Karpas-422 (cell line): Measurements from ENCODE around the gene TAF4B. TPM values are rescaled to one million over a fixed set of nuclear protein-coding genes. Genes with fewer than 3 reads are reported as not detected.

Experiments
- DNase-seq: peaks from one replicate; pipeline ENCODE4 v3.0.0-alpha.2; 2015
- H2AFZ ChIP-seq: fragments of 200-600 bp; sonication (generic); 2 replicates; pipeline ENCODE4 v1.6.1; 2014; ENCODE audit warnings: antibody characterized with exemption, low read length, mixed read lengths
- H3K27ac ChIP-seq: fragments of 200-600 bp; sonication (generic); 2 replicates; pipeline ENCODE4 v1.5.1; 2014; ENCODE audit warnings: mild to moderate bottlenecking, low read length, moderate library complexity
- H3K27me3 ChIP-seq: fragments of 200-600 bp; sonication (generic); 2 replicates; pipeline ENCODE4 v1.6.1; 2014; ENCODE audit warnings: low read length, mixed read lengths
- H3K36me3 ChIP-seq: fragments of 200-600 bp; sonication (generic); 2 replicates; pipeline ENCODE4 v1.6.1; 2014; ENCODE audit warnings: low read length, mixed read lengths; ENCODE audit not compliant: insufficient read depth
- H3K4me1 ChIP-seq: fragments of 200-600 bp; sonication (generic); 2 replicates; pipeline ENCODE4 v1.6.1; 2014; ENCODE audit warnings: mild to moderate bottlenecking, low read length, mixed read lengths
- H3K4me2 ChIP-seq: fragments of 200-600 bp; sonication (generic); 2 replicates; pipeline ENCODE4 v1.6.1; 2014; ENCODE audit warnings: low read length, low read depth, mild to moderate bottlenecking; ENCODE audit not compliant: poor library complexity, severe bottlenecking
- H3K4me3 ChIP-seq: fragments of 200-600 bp; sonication (generic); 2 replicates; pipeline ENCODE4 v1.5.1; 2014; ENCODE audit warnings: mild to moderate bottlenecking, antibody characterized with exemption, low read length, mixed read lengths
- H3K79me2 ChIP-seq: fragments of 200-600 bp; sonication (generic); 2 replicates; pipeline ENCODE4 v1.6.1; 2014; ENCODE audit warnings: mild to moderate bottlenecking, low read length, mixed read lengths
- H3K9ac ChIP-seq: fragments of 200-600 bp; sonication (generic); 2 replicates; pipeline ENCODE4 v1.6.0; 2014; ENCODE audit warnings: low read length
- H3K9me2 ChIP-seq: fragments of 200-600 bp; sonication (generic), shearing (Covaris generic); replicated peaks from 2 replicates; pipeline ENCODE4 v1.6.0; 2014; ENCODE audit warnings: mild to moderate bottlenecking, low read length, moderate library complexity; ENCODE audit not compliant: insufficient read depth
- H3K9me3 ChIP-seq: fragments of 300-700, 200-600 bp; sonication (generic); 2 replicates; pipeline ENCODE4 v1.6.1; 2014; ENCODE audit warnings: low read length, mixed read lengths
- H4K20me1 ChIP-seq: fragments of 200-600 bp; sonication (generic); 2 replicates; pipeline ENCODE4 v1.6.1; 2014; ENCODE audit warnings: mild to moderate bottlenecking, antibody characterized with exemption, low read length, low read depth; ENCODE audit not compliant: insufficient read depth
- total RNA-seq: library from RNA; depleted of rRNA; stranded (reverse); fragments of >200 nt; shearing (Covaris generic); gene quantifications from 2 replicates; pipeline ENCODE4 v1.2.3, GENCODE V29; 2014; ENCODE audit warnings: low replicate concordance

The TAF4B gene
- total RNA-seq, 1 experiment from 2014 or later, result 71.1 TPM

- no peaks in the 10 kb centered on the region for H4K20me1 ChIP-seq
- H3K36me3 ChIP-seq, result no peaks in the 10 kb centered on the region
- H2AFZ ChIP-seq, result no peak overlapping the region
- no peak for DNase-seq
- H3K4me1 ChIP-seq, result peaks cover 6% of the 10 kb centered on the region
- no peak overlapping the region for H3K27ac ChIP-seq
- no peaks in the 10 kb centered on the region for H3K9me3 ChIP-seq
- H3K9ac ChIP-seq, result no peak overlapping the region
- H3K4me3 ChIP-seq, result no peak overlapping the region
- H3K79me2 ChIP-seq, result no peaks in the 10 kb centered on the region
- H3K4me2 ChIP-seq, result no peak overlapping the region
- H3K9me2 ChIP-seq, result no peaks in the 10 kb centered on the region
- no peaks in the 10 kb centered on the region for H3K27me3 ChIP-seq
Measured at GRCh38 chr18:26205318-26205717, 20.9 kb upstream of the TAF4B start.

- H3K36me3 ChIP-seq, result no peaks in the 10 kb centered on the region
- H3K27ac ChIP-seq, result no peak overlapping the region
- H3K27me3 ChIP-seq, result no peaks in the 10 kb centered on the region
- no peaks in the 10 kb centered on the region for H4K20me1 ChIP-seq
- no peaks in the 10 kb centered on the region for H3K9me2 ChIP-seq
- H3K4me2 ChIP-seq, result no peak overlapping the region
- no peak overlapping the region for H3K9ac ChIP-seq
- H3K4me1 ChIP-seq, result peaks cover 6% of the 10 kb centered on the region
- H3K9me3 ChIP-seq, result no peaks in the 10 kb centered on the region
- H2AFZ ChIP-seq, result no peak overlapping the region
- no peaks in the 10 kb centered on the region for H3K79me2 ChIP-seq
- no peak overlapping the region for H3K4me3 ChIP-seq
- DNase-seq, result no peak
Measured at GRCh38 chr18:26206488-26206887, 19.8 kb upstream of the TAF4B start.

- H3K4me3 ChIP-seq, result no peak overlapping the region
- H3K4me2 ChIP-seq, result no peak overlapping the region
- no peaks in the 10 kb centered on the region for H3K36me3 ChIP-seq
- H3K9ac ChIP-seq, result no peak overlapping the region
- no peaks in the 10 kb centered on the region for H3K27me3 ChIP-seq
- H3K79me2 ChIP-seq, result no peaks in the 10 kb centered on the region
- H2AFZ ChIP-seq, result no peak overlapping the region
- no peak overlapping the region for H3K27ac ChIP-seq
- no peaks in the 10 kb centered on the region for H3K9me3 ChIP-seq
- no peaks in the 10 kb centered on the region for H4K20me1 ChIP-seq
- H3K4me1 ChIP-seq, result peaks cover 6% of the 10 kb centered on the region
- no peaks in the 10 kb centered on the region for H3K9me2 ChIP-seq
- DNase-seq, result no peak
Measured at GRCh38 chr18:26207937-26208336, 18.3 kb upstream of the TAF4B start.

GRCh38 chr18:26208977-26209376 is 17.3 kb upstream of the TAF4B start:
- no peaks in the 10 kb centered on the region for H3K79me2 ChIP-seq
- no peaks in the 10 kb centered on the region for H3K36me3 ChIP-seq
- no peak overlapping the region for H3K4me3 ChIP-seq
- no peak overlapping the region for H3K4me2 ChIP-seq
- H2AFZ ChIP-seq, result no peak overlapping the region
- H3K9me3 ChIP-seq, result no peaks in the 10 kb centered on the region
- no peak for DNase-seq
- peaks cover 6% of the 10 kb centered on the region for H3K4me1 ChIP-seq
- no peaks in the 10 kb centered on the region for H3K27me3 ChIP-seq
- H4K20me1 ChIP-seq, result no peaks in the 10 kb centered on the region
- H3K27ac ChIP-seq, result no peak overlapping the region
- no peaks in the 10 kb centered on the region for H3K9me2 ChIP-seq
- H3K9ac ChIP-seq, result no peak overlapping the region

GRCh38 chr18:26210147-26210546 is 16.1 kb upstream of the TAF4B start:
- Histone ChIP-seq H3K9ac (no peak overlapping the region), H3K4me2 (no peak overlapping the region), H3K4me3 (no peak overlapping the region)

GRCh38 chr18:26215247-26215970 is 10.8 kb upstream of the TAF4B start:
- Histone ChIP-seq H3K9me3 (no peaks in the 10 kb centered on the region), H3K36me3 (no peaks in the 10 kb centered on the region), H3K79me2 (no peaks in the 10 kb centered on the region), H3K4me3 (peak overlapping the region; percentile 41), H3K27ac (peak overlapping the region; percentile 12; the same call in 1 of the 2 replicates), H3K4me2 (peak overlapping the region; percentile 50), H3K4me1 (peaks cover 11% of the 10 kb centered on the region), H3K27me3 (no peaks in the 10 kb centered on the region), H4K20me1 (no peaks in the 10 kb centered on the region), H2AFZ (peak overlapping the region; percentile 55), H3K9me2 (no peaks in the 10 kb centered on the region), H3K9ac (peak overlapping the region; percentile 37)
- peak; percentile 61 for DNase-seq

More at GRCh38 chr18:26210147-26210546, 16.1 kb upstream of the TAF4B start:
- H3K36me3 ChIP-seq, result no peaks in the 10 kb centered on the region
- no peak overlapping the region for H3K27ac ChIP-seq
- no peaks in the 10 kb centered on the region for H4K20me1 ChIP-seq
- no peaks in the 10 kb centered on the region for H3K27me3 ChIP-seq
- peaks cover 7% of the 10 kb centered on the region for H3K4me1 ChIP-seq
- H3K79me2 ChIP-seq, result no peaks in the 10 kb centered on the region
- no peak overlapping the region for H2AFZ ChIP-seq
- no peaks in the 10 kb centered on the region for H3K9me2 ChIP-seq
- DNase-seq, result no peak
- no peaks in the 10 kb centered on the region for H3K9me3 ChIP-seq

GRCh38 chr18:26225022-26225693 is 1.1 kb upstream of the TAF4B start:
- Histone ChIP-seq H2AFZ (no peak overlapping the region), H3K27ac (no peak overlapping the region), H3K27me3 (no peaks in the 10 kb centered on the region), H4K20me1 (peaks cover 19% of the 10 kb centered on the region), H3K4me3 (peak overlapping the region; percentile 96), H3K9me2 (no peaks in the 10 kb centered on the region), H3K4me2 (peak overlapping the region; percentile 81), H3K9ac (peak overlapping the region; percentile 96), H3K9me3 (no peaks in the 10 kb centered on the region; the same call in 1 of the 2 replicates), H3K4me1 (peaks cover 39% of the 10 kb centered on the region), H3K79me2 (peaks cover 38% of the 10 kb centered on the region), H3K36me3 (peaks cover 20% of the 10 kb centered on the region)
- DNase-seq, result no peak

GRCh38 chr18:26225915-26226228 is 373 bp upstream of the TAF4B start:
- Histone ChIP-seq H2AFZ (peak overlapping the region; percentile 60; the same call in 1 of the 2 replicates), H3K4me2 (peak overlapping the region; percentile 81), H3K36me3 (peaks cover 27% of the 10 kb centered on the region), H3K9ac (peak overlapping the region; percentile 96), H4K20me1 (peaks cover 24% of the 10 kb centered on the region), H3K79me2 (peaks cover 46% of the 10 kb centered on the region), H3K27me3 (no peaks in the 10 kb centered on the region), H3K27ac (no peak overlapping the region), H3K9me3 (no peaks in the 10 kb centered on the region; the same call in 1 of the 2 replicates), H3K4me1 (peaks cover 39% of the 10 kb centered on the region), H3K4me3 (peak overlapping the region; percentile 96), H3K9me2 (no peaks in the 10 kb centered on the region)
- DNase-seq, result no peak
